Adrenal gland (tissue), 12 donors: ENCODE measurements around the gene AEBP1. TPM values are rescaled to one million over a fixed set of nuclear protein-coding genes. Genes with fewer than 3 reads are reported as not detected.

Source experiments
- DNase-seq, 7 donors: peaks; one replicate each; pipeline ENCODE4 v3.0.0-alpha.2; 2019 to 2020
- H3K27ac ChIP-seq, 5 donors: fragments of 200-600 bp; sonication (generic) in 4 of 5; 1 replicate in 3 of 5; 2 replicates in 2 of 5; pipeline versions ENCODE4 v1.5.1 to v1.8.0; 2016 to 2020; ENCODE audit warnings: mild to moderate bottlenecking in 1 of 5
- H3K27me3 ChIP-seq: fragments of 200-600 bp; 2 replicates; pipeline ENCODE4 v1.8.0; 2021
- H3K36me3 ChIP-seq, 2 donors: fragments of 200-600 bp; replicated peaks in 1 of 2; 1 replicate in 1 of 2; 2 replicates in 1 of 2; pipeline versions ENCODE4 v1.5.1 to v1.8.0; 2018 to 2022
- H3K4me1 ChIP-seq, 2 donors: fragments of 200-600 bp; replicated peaks in 1 of 2; 1 replicate in 1 of 2; 2 replicates in 1 of 2; pipeline versions ENCODE4 v1.5.1 to v1.8.0; 2018 to 2021
- H3K4me3 ChIP-seq, 4 donors: fragments of 200-600 bp; sonication (generic) in 3 of 4; one replicate each; pipeline ENCODE4 v1.5.1; 2016 to 2018
- H3K9me3 ChIP-seq, 3 donors: fragments of 200-600 bp; sonication (generic) in 1 of 3; replicated peaks in 1 of 3; 1 replicate in 2 of 3; 2 replicates in 1 of 3; pipeline versions ENCODE4 v1.5.1 to v1.8.0; 2016 to 2021
- CTCF ChIP-seq, 6 experiments: fragments of 450-650 bp in 4 of 6; fragments of 200-600 bp in 2 of 6; sonication (generic) in 1 of 6; IDR thresholded peaks; 1 replicate in 5 of 6; 2 replicates in 1 of 6; pipeline versions ENCODE4 v1.5.1 to v1.8.0; 2016 to 2021; ENCODE audit warnings: antibody characterized with exemption in 6 of 6, mild to moderate bottlenecking in 2 of 6, moderate library complexity in 1 of 6
- POLR2A ChIP-seq, 2 donors: fragments of 450-650 bp; IDR thresholded peaks; one replicate each; pipeline ENCODE4 v1.6.1; 2017; ENCODE audit warnings: antibody characterized with exemption in 2 of 2, mild to moderate bottlenecking in 2 of 2, moderate library complexity in 1 of 2
- WGBS, 4 donors: extraction: QIAGEN DNeasy Blood & Tissue Kit in 2 of 4; methylation state at CpG; one replicate each; pipeline versions ENCODE4 v1.1.5 to v1.1.7; 2013 to 2017; 5-methylcytosine and 5-hydroxymethylcytosine counted together
- intact Hi-C, 2 donors: fragments of 100-400 bp; cut with DNase I; formaldehyde crosslinking; loops; one replicate each; pipeline versions ENCODE4 v1.14.1 to v1.15.0; 2022 to 2023
- polyA plus RNA-seq, 3 donors: library from polyadenylated mRNA; stranded (reverse); fragments of 200-250 nt in 2 of 3; fragments of 350-450 nt in 1 of 3; fragmentation: Illumina TruSeq in 1 of 3; extraction: RNeasy Lipid Tissue Mini Kit (QIAGEN cat#74804) in 1 of 3; gene quantifications; one replicate each; pipeline ENCODE4 v1.2.3, GENCODE V29; 2013 to 2014
- total RNA-seq, 9 donors: library from RNA; depleted of rRNA in 4 of 9; stranded (reverse); fragments of >200 nt in 4 of 9; fragments of 120-200 nt in 1 of 9; fragmentation: NEBNext Ultra II Directional in 1 of 9; extraction: Animal tissue kit (Norgen Biotek cat#: 25700) in 1 of 9; gene quantifications; one replicate each; pipeline versions ENCODE4 v1.1.0 to v1.2.4, GENCODE V29; 2013 to 2023
- donor health status: healthy with polysubstance abuse.
- donor health status: Bipolar disorder and iron deficiency.
- donor health status: DM: yes; HTN: yes; CAD: no.
- donor health status: DM: no; HTN: no; CAD: no.
- donor health status: DM: no; HTN: no; CAD: no.
- donor health status: DM: yes; HTN: yes; CAD: no.

Gene AEBP1
- total and polyA plus RNA-seq, 12 donors = 5.4 to 292 (median 127) TPM

GRCh38 chr7:44127161-44127560 lies 23.0 kb downstream of the AEBP1 start:
- intact Hi-C loops = no loop called here
- H3K9me3 ChIP-seq = no peaks in the 10 kb centered on the region
- no peaks in the 10 kb centered on the region for H3K36me3 ChIP-seq
- DNase-seq = no peak
- peaks cover 7 to 8% of the 10 kb centered on the region in 2 donors for H3K4me1 ChIP-seq
- no peaks in the 10 kb centered on the region for H3K27me3 ChIP-seq
- no peak overlapping the region for H3K4me3 ChIP-seq
- TF ChIP-seq CTCF (IDR thresholded peaks at IDR 0.05) = no peak
- no peak for TF ChIP-seq POLR2A (IDR thresholded peaks at IDR 0.05)
- no peak overlapping the region for H3K27ac ChIP-seq

- 74 to 80% (median 78%) methylated on average over 5 to 6 of the region's 6 CpGs for WGBS, 4 donors
- intact Hi-C loops = no loop called here
- no peaks in the 10 kb centered on the region for H3K4me1 ChIP-seq
- H3K27me3 ChIP-seq = no peaks in the 10 kb centered on the region
- no peaks in the 10 kb centered on the region for H3K36me3 ChIP-seq
- DNase-seq = no peak
- no peak overlapping the region for H3K4me3 ChIP-seq
- no peak for TF ChIP-seq CTCF (IDR thresholded peaks at IDR 0.05)
- no peak for TF ChIP-seq POLR2A (IDR thresholded peaks at IDR 0.05)
- H3K9me3 ChIP-seq = no peaks in the 10 kb centered on the region
- H3K27ac ChIP-seq = no peak overlapping the region
These were observed 24.8 kb downstream of the AEBP1 start for GRCh38 chr7:44128721-44129582.

DNA sequence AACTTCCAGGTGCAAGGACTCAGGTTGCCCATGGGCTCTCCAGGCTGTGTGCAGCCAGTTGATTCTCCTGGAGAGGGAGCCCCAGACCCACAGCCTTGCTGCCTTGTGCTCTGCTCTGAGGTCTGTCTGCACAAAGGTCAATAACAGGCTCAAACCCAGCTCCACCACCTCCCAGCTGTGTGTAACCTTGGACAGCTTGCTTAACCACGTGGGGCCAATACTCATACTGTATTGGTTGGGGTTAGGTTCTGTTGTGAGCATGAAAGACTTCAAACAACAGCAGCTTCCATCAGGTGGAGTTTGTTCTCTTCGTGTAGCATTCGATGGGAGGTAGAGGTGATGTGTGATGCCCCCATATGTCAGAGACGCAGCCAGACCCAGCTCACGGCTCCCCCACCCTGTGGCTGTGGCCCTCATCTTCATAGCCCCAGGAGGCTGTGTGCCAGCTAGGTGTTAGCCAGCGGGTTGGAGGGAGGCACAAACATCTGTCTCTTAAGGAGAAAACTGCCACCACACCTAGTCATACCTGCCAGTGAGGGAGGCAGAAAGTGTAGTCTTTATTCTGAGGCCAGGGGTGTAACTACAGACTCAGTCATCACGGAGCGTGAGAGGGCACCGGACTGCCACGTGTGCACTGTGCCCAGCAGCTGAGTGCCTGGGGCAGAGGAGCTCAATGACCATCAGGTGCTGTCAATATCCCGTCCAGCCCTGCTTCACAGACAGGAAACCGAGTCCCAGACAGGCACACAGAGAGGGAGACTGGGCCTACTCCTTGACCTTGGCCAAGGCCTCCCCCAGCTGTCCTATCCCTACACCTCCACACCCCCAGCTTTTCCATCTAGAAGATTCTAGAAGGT lies 27.3 kb downstream of the AEBP1 start:
- TF ChIP-seq POLR2A (IDR thresholded peaks at IDR 0.05) (no peak), CTCF (IDR thresholded peaks at IDR 0.05) (no peak)
- Histone ChIP-seq H3K9me3 (no peaks in the 10 kb centered on the region), H3K4me3 (no peak overlapping the region), H3K27ac (no peak overlapping the region), H3K36me3 (no peaks in the 10 kb centered on the region), H3K27me3 (no peaks in the 10 kb centered on the region), H3K4me1 (no peaks in the 10 kb centered on the region)
- intact Hi-C loops = no loop called here
- DNase-seq = peak in 2 of 7 donors; percentile 51 to 63
- WGBS, 4 donors = 65 to 83% (median 68%) methylated on average over 6 to 12 of the region's 12 CpGs

DNA sequence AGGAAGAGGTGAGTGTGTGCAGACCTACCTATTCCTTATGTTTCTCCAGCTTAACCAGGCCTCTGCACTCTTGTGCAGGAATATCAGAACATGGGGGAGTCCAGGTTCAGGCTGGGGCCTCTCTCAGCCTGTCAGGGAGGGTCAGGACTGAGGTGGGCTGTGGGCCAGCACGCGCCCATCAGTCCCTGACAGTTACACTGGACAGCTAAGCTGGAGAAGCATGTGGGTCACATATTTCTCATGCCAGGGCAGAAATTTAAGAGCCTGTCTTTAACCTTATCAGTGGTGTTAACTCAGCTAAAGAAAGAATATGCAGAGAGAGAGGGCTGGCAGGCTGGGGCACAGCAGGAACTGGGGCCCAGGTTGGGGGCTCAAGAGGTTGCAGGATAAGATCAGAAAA lies 27.9 kb downstream of the AEBP1 start:
- Histone ChIP-seq H3K27me3 (no peaks in the 10 kb centered on the region), H3K4me1 (no peaks in the 10 kb centered on the region), H3K27ac (no peak overlapping the region), H3K36me3 (no peaks in the 10 kb centered on the region), H3K4me3 (no peak overlapping the region), H3K9me3 (no peaks in the 10 kb centered on the region)
- intact Hi-C loops = no loop called here
- no peak for DNase-seq
- TF ChIP-seq POLR2A (IDR thresholded peaks at IDR 0.05) (no peak), CTCF (IDR thresholded peaks at IDR 0.05) (no peak)
- WGBS, 4 donors = 84 to 95% (median 85%) methylated on average over 2 of the region's 2 CpGs; no CpG with 5 or more reads in 1 of the 4 donors
